NCI-H1105 (cell line): Measurements from ENCODE around the gene PTPN23.
"Not testable (repeated sequence)": the region's sequence is repeated elsewhere in the genome, so short reads cannot be mapped to it uniquely, and the experiment has no call there.

Experiments used
- DNase-seq: peaks from one replicate; lab custom pipeline; 2025; lab: John Stamatoyannopoulos, UW

Gene PTPN23, protein sequence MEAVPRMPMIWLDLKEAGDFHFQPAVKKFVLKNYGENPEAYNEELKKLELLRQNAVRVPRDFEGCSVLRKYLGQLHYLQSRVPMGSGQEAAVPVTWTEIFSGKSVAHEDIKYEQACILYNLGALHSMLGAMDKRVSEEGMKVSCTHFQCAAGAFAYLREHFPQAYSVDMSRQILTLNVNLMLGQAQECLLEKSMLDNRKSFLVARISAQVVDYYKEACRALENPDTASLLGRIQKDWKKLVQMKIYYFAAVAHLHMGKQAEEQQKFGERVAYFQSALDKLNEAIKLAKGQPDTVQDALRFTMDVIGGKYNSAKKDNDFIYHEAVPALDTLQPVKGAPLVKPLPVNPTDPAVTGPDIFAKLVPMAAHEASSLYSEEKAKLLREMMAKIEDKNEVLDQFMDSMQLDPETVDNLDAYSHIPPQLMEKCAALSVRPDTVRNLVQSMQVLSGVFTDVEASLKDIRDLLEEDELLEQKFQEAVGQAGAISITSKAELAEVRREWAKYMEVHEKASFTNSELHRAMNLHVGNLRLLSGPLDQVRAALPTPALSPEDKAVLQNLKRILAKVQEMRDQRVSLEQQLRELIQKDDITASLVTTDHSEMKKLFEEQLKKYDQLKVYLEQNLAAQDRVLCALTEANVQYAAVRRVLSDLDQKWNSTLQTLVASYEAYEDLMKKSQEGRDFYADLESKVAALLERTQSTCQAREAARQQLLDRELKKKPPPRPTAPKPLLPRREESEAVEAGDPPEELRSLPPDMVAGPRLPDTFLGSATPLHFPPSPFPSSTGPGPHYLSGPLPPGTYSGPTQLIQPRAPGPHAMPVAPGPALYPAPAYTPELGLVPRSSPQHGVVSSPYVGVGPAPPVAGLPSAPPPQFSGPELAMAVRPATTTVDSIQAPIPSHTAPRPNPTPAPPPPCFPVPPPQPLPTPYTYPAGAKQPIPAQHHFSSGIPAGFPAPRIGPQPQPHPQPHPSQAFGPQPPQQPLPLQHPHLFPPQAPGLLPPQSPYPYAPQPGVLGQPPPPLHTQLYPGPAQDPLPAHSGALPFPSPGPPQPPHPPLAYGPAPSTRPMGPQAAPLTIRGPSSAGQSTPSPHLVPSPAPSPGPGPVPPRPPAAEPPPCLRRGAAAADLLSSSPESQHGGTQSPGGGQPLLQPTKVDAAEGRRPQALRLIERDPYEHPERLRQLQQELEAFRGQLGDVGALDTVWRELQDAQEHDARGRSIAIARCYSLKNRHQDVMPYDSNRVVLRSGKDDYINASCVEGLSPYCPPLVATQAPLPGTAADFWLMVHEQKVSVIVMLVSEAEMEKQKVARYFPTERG (N-terminal part only)

DNA sequence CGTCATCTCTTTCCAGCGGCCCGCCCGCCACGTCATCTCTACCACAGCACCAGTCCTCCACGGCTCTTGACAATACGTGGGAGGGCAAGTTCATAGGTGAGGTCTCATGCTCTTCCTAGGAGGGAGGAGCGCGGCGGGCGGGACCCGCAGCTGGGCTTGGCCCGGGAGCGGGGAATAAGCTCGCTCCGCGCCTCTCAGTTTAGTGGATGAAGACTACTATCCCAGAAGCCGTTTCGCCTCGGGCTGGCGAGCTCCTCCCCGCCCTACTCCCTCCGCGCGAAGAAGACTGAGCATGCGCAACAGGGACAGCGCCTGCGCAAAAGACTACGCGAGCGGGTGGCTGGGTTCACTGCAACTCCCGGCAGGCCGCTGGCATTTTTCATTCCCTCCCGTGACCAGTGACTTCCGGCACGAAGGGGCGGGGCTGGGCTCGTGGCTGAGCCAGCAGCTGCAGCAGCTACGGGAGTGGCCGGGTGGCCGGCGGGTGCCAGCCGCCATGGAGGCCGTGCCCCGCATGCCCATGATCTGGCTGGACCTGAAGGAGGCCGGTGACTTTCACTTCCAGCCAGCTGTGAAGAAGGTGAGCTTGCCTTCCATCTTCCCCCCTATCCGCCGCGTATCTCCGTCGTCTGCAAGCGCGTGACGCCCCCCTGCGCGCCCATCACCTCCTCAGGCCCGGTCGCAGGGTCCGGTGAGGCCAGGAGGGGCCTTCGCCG is at the start of gene PTPN23:
PTPN23 (plus strand) TSS at position 421 of the 716 bp plus-strand sequence; CDS start at position 497, 76 bp downstream.
- DNase-seq: peak; percentile 94

DNA sequence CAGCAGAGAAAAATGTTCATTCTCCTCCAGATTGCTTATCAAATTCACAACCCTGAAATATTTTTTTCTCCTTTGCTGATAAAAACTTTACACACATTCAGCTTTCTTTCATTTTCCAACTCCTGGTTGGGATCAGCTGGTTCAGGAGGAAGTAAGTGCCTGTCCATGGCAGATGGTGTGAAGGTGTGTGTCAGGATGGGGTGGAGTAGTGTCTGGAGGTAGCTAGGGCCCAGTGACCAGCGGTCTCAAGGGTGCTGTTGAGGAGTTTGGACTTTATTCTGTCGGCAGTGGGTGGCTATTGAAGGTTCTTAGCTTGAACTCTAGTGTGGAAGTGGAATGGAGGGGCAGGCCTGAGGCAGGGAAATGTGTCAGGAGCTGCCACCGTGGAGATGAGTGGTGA is 46.9 kb upstream of the PTPN23 start:
- no peak for DNase-seq

DNA sequence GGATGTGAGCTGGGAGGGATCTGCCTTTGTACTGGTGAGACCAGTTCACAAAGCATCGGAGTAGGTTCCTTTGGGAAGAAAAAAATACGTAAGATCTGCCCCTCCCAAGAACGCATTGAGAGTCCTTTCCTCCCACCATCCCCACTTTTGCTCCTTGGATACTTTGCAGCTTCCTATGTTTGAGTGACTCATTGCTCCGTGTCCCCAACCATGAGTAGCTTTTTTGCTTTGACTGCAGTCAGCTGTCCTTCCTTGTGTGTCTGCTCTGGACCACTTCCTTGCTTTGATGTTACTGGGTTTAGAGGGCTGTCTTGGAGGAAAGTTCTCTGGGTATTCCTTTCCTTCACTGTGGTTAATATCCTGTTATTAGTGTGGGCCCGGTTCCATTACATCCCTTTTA is 43.2 kb upstream of the PTPN23 start:
- no peak for DNase-seq

DNA sequence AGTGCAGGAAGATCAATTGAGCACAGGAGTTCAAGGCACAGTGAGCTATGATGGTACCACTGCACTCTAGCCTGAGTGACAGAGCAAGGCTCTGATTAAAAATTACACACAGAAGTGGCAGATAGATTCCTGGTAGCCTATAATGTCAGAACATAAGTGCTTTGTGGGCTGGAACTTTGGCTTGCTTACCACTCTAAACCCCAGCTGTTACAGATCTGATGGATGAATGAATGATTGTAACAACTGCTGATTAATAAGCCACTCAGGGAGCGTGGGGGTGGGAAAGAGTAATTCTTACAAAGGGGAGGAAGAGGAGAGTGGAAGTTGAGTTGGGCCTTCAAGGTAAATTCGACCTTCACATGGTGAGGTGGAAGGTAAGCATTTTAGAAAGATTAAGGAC is 40.9 kb upstream of the PTPN23 start:
- no peak for DNase-seq

DNA sequence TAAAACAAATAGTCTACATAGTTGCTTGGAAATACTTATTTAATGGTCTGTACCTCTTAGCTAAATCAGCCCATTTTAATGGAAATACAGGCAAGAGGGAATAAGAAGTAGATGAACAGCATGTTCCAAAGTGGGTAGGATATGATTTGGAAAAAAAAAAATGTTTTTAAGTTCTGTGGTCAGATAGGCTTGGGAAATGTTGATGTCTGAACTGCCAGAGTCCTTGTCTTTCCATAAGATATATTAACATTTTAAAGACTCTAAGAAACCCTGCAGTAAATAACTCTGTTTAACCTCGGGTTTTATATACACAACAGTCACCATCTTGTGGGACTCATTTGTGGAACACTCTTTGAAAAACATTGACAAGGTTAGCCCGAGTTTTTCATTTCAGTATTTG is 40.0 kb upstream of the PTPN23 start:
- no peak for DNase-seq

DNA sequence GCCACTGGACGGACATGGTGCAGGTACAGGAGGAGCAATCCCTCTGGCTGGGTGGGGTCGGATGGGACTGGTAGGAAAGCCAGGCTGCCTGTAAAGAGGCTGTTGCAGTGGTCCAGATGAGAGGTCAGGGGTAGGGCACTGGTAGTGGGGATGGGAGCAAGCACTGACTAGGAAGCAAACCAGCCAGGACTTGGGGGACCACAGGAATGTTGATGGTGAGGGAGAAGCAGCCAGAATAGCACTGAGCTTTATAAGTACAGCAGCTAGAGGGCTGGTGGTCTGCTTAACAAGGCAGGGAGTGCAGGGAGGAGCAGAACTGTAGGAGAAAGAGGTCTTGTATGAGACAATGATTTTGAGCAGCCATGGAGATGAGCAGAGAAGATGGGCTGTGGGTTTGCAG is 38.7 kb upstream of the PTPN23 start:
- no peak for DNase-seq

DNA sequence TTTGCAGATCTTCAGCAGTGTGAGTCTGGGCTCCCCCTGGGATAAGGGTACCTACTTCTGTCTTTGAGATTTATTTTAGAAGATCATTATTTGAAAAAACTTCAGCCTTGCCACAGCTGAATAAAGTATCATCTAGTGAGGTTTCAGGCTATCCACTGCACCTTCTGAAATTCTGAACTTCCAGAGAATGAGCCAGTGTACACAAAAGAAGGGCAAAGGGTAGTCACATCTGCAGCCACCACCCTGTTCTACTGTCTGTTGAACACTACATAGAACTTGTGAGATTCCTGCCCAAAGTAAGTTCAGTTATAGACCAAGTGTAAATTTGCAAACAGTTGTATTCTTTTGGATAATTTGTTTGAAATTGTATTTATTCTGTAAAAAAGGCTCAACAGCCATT is 38.0 kb upstream of the PTPN23 start:
- no peak for DNase-seq

DNA sequence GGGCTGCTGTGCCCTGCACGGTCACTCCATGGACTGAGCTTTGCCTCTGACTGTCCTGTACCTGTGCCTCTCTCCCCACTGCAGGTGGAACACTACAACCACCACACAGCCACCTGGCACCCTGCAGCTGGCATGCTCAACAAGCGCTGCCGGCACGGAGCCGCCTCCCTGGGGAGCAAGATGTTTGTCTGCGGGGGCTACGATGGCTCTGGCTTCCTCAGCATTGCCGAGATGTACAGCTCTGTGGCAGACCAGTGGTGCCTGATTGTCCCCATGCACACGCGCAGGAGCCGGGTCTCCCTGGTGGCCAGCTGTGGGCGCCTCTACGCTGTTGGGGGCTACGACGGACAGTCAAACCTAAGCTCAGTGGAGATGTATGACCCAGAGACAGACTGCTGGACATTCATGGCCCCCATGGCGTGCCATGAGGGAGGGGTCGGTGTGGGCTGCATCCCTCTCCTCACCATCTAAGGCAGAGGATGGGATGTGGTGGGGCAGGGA is 37.3 kb upstream of the PTPN23 start:
- DNase-seq: no peak

DNA sequence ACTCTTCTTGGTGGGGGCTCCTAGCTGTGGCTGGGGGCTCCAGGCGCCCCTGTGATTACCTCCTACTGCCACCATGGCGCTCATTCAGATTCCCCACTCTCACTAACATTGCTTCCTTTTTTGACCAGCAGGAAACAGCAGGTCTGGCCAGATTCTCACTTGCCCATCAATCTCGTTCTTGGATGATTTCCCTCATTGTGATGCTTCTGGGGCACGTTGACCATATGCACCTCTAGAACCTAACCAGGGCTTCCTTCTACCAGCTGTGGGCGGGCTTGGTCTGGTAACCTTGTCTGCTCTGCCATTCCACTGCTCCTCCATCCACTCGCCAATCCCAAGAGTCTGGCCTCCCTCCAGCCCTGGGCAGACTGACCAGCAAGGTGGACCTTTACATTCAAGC is 35.9 kb upstream of the PTPN23 start:
- no peak for DNase-seq

DNA sequence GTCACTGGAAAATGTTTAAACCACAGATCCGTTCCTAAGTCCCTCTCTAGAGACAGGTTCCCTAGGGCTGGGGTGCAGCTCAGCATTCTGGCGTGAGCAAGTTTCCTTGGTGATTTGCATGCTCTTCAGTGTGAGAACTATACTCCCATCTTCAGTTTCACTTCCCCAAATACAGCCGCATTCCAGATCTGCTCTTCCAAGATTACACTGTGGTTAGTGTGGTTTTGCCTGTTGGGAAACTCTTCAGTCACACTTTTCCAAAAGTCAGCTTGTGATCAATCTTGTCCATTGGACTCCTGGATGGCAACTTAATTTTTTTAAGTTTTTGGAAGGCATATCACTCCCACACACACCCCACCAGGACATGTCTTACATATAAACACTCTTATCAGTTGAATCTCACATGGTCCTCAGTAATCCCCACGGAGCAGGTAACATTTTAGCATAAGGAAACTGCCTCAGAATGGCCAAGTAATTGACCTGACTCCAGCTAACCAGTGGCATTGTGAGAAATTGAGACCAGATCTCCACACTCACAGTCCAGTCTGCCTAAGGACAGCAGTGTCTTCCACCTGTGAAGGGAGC is 33.5 kb upstream of the PTPN23 start:
- no peak for DNase-seq

DNA sequence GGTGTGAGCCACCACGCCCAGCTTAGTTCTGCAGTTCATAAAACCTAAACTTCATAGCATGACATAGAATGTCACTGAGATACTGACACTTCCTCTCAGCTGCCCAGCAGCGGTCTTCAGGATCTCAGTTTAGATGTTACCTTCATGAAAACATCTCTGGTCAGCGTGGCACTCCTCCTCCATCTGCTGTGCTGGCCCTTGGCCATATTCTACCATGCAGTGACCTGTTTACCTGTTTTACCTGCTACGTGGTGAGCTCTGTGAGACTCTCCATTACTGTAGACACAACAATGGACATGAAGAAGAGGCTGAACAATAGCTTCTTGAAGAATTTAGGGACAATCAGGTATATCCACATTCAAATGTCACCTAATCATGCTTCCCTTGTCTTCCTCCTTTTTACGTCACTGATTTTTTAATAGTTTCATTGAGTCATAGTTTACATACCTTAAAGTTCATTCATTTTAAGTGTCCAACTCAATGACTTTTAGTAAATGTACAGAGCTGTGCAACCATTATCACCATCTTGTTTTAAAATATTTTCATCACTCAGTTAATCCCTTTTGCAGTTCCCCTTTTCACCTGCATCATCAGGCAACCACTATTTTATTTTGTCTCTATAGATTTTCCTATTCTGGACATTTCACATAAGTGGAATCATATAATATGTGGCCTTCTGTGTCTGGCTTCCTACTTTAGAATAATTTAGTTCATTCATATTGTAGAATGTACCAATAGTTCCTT is 32.2 kb upstream of the PTPN23 start:
- no peak for DNase-seq

DNA sequence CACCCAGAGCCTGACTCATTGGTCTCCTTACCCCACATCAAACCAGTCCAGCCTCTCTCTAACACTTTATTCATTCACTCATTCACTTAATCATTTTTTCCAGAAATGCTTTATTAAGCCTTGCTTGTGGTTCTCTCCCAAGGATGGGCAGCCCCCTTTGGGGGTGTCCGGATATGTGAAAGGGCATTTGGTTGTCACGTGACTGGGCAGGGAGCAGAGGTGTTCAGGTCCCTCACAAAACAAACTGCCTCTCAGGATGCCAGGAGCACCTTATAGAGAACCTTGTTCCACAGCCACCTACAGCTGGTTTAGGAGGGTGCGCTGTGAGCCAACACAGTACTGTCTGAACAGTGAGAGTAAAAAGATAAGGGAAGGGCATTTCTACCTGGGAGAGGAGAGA is 25.8 kb upstream of the PTPN23 start:
- DNase-seq: no peak

DNA sequence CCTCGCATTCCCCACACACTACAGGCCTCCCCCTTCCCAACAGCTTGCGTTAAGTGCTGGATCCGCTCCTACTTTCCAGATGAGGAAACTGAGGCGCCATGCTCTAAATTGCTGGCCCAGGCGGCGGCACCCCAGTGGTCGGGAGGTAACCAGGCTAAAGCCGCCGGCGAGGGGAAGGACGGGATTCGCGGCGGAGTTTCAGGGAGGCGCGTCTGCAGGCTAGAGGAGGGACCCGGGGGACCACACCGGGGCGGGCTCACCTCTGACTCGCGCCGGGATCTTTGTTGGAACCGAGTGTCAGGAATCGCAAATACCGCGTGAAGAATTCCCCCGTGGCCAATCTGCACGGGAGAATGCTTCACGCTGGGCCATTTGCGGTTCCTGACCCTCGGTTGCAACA is 24.6 kb upstream of the PTPN23 start:
- DNase-seq: no peak

DNA sequence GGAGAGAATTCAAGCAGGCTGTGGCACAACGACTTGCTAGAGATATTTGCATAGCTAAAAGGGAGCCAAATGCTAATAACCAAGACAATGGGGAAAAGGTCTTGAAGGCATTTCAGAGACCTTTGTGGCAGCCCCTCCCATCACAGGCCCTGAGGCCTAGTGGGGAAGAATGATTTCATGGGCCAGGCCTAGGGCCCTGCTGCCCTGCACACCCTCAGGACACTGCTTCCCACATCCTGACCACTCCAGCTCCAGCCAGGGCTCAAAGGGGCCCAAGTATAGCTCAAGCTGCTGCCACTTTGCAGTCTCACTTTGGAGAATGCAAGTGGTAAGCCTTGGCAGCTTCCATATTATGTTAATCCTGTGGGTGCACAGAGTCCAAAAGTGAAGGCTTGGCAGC is 21.5 kb upstream of the PTPN23 start:
- DNase-seq: no peak

DNA sequence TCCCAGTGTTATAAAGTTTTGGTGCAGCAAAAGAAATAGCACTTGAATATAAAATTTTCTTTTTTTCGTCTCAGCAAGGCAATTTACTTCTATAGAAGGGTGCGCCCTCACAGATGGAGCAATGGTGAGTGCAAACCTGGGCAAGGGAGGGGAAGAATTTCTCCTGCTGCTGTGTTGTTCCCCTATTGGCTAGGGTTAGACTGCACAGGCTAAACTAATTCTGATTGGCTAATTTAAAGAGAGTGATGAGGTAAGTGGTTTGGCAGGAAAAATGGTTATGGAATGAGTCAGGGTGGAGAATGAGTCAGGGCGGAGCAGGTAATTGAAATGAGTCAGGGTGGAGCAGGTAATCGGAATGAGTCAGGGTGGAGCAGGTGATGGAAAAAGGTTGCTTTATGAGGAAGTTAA is 20.7 kb upstream of the PTPN23 start:
- not testable (repeated sequence) for DNase-seq

DNA sequence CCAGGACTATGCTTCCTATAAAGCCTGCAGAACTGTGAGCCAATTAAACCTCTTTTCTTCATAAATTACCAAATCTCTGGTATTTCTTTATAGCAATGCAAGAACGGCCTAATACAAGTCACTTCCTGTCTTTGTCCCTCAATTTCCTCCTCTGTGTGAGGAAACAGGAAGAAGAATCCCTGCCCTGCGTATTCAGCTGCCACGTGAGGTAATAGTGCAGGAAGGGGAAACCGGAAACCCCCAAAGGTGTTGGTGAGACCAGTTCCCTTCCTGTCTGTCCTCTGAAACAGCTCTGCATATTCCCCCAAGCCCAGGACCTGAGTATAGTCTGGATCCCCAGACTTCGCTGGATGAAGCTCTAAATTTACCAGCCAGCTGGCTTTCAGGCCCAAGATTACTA is 18.1 kb upstream of the PTPN23 start:
- DNase-seq: no peak

DNA sequence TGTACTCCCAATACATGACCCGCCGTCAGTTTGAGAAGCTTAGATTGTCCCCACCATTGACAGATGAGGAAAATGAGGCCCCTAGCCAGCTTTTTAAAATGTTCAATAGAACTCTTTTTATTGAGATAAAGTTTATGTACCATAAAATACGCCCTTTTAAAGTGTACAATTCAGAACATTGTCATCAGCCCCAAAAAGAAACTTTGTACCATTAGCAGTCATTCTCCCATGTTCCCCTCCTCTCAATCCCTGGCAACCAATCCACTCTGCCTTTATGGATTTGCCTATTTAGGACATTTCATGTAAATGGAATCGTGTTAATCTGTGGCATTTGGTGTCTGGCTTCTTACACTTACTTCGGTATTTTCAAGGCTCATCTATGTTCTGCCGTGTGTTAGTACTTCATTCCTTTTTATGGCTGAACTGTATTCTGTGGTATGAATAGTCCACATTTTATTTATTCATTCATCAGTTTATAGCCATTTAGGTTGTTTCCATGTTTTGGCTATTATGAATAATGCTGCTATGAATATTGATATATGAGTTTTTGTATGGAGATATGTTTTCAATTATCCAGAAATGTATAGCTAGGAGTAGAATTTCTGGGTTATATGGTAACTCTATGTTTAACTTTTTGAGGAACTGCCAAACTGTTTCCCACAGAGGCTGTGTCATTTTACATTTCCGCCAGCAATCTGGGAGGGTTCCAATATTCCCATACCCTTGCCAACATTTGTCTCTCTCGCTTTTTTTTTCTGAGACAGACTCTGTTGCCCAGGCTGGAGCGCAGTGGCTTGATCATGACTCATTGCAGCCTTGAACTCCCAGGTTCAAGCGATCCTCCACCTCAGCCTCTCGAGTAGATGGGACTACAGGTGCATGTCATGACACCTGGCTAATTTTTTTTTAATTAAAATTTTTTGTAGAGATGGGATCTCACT is 15.3 kb upstream of the PTPN23 start:
- no peak for DNase-seq

DNA sequence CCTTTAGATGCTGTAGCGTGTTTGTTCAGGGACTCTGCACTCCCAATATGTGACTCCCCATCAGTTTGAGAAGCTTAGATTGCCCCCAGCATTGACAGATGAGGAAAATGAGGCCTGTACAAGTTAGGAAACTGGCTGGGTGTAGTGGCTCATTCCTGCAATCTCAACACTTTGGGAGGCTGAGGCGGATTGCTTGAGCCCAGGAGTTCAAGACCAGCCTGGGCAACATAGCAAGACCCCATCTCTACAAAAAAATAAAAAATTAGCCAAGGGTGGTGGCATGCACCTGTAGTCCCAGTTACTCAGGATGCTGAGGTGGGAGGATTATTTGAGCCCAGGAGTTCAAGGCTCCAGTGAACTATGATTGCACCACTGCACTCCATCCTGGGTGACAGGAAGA is 14.0 kb upstream of the PTPN23 start:
- DNase-seq: no peak

DNA sequence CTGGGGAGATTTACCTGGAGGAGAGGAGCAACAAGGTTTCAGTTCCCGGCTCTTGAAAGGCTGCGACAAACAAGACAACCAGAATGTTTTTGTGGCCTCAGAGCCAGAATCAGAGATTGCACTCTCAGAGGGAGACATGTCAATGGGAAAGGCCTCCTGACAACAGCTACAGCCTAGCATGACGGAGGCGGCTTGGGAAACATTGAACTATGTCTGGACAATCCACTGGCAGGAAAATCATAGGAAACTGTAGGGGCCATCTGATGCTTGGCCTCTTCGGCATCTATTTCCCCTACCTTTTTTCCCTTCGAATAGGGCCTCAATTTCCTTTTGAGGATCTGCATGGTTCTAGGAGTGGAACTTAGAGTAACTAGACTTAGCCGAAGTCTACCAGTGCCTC is 13.2 kb upstream of the PTPN23 start:
- DNase-seq: no peak
